ENCODE data around the gene SP3.

SP3 gene

GRCh38 chr2:173979751-173980351, 14.7 kb upstream of the SP3 start:
- TF ChIP-seq CTCF (IDR thresholded peaks at IDR 0.05; ENCODE audit: borderline replicate concordance, extremely low read depth, low read length, poor library complexity, severe bottlenecking) = no peak
- no peak for TF ChIP-seq EZH2 (IDR thresholded peaks at IDR 0.05; ENCODE audit: borderline replicate concordance, low read depth, low read length, severe bottlenecking)
- no peak overlapping the region for H3K9ac ChIP-seq (ENCODE audit: low read depth, low read length)
- no peak for ATAC-seq (ENCODE audit: insufficient read depth, low read depth)
- no peak for DNase-seq
- H3K79me2 ChIP-seq (ENCODE audit: insufficient read depth, low read length) = no peaks in the 10 kb centered on the region
- no peaks in the 10 kb centered on the region for H3K27me3 ChIP-seq (ENCODE audit: insufficient read depth, low read length, poor library complexity)
- H3K36me3 ChIP-seq (ENCODE audit: insufficient read depth, low read length) = no peaks in the 10 kb centered on the region
- H2AFZ ChIP-seq (ENCODE audit: low read depth, low read length) = no peak overlapping the region
- H4K20me1 ChIP-seq (ENCODE audit: insufficient read depth, low read length) = no peaks in the 10 kb centered on the region
- no peaks in the 10 kb centered on the region for H3K9me3 ChIP-seq (ENCODE audit: insufficient read depth, low read length, severe bottlenecking)
- no peak overlapping the region for H3K27ac ChIP-seq (ENCODE audit: low read length)
- no peak overlapping the region for H3K4me2 ChIP-seq (ENCODE audit: insufficient read depth, low read length)
- no peak overlapping the region for H3K4me3 ChIP-seq (ENCODE audit: low read depth in 1 of 2, low read length in 2 of 2)
- no peaks in the 10 kb centered on the region for H3K4me1 ChIP-seq (ENCODE audit: insufficient read depth, low read length)

- Histone ChIP-seq H3K9me3 (ENCODE audit: insufficient read depth, low read length, severe bottlenecking) (no peaks in the 10 kb centered on the region), H3K9ac (ENCODE audit: low read depth, low read length) (no peak overlapping the region), H3K4me1 (ENCODE audit: insufficient read depth, low read length) (no peaks in the 10 kb centered on the region), H3K27me3 (ENCODE audit: insufficient read depth, low read length, poor library complexity) (no peaks in the 10 kb centered on the region), H3K4me3 (ENCODE audit: low read depth in 1 of 2, low read length in 2 of 2) (no peak overlapping the region), H3K4me2 (ENCODE audit: insufficient read depth, low read length) (no peak overlapping the region), H2AFZ (ENCODE audit: low read depth, low read length) (no peak overlapping the region), H3K79me2 (ENCODE audit: insufficient read depth, low read length) (no peaks in the 10 kb centered on the region), H4K20me1 (ENCODE audit: insufficient read depth, low read length) (no peaks in the 10 kb centered on the region), H3K27ac (ENCODE audit: low read length) (no peak overlapping the region), H3K36me3 (ENCODE audit: insufficient read depth, low read length) (no peaks in the 10 kb centered on the region)
- TF ChIP-seq EZH2 (IDR thresholded peaks at IDR 0.05; ENCODE audit: borderline replicate concordance, low read depth, low read length, severe bottlenecking) (no peak), CTCF (IDR thresholded peaks at IDR 0.05; ENCODE audit: borderline replicate concordance, extremely low read depth, low read length, poor library complexity, severe bottlenecking) (no peak)
- ATAC-seq (ENCODE audit: insufficient read depth, low read depth) (no peak), DNase-seq (no peak)
These were observed 13.3 kb upstream of the SP3 start for GRCh38 chr2:173978447-173978846.

- Histone ChIP-seq H3K27me3 (ENCODE audit: insufficient read depth, low read length, poor library complexity) (no peaks in the 10 kb centered on the region), H2AFZ (ENCODE audit: low read depth, low read length) (no peak overlapping the region), H3K9ac (ENCODE audit: low read depth, low read length) (no peak overlapping the region), H3K27ac (ENCODE audit: low read length) (no peak overlapping the region), H3K4me3 (ENCODE audit: low read depth in 1 of 2, low read length in 2 of 2) (no peak overlapping the region), H4K20me1 (ENCODE audit: insufficient read depth, low read length) (no peaks in the 10 kb centered on the region), H3K9me3 (ENCODE audit: insufficient read depth, low read length, severe bottlenecking) (no peaks in the 10 kb centered on the region), H3K36me3 (ENCODE audit: insufficient read depth, low read length) (no peaks in the 10 kb centered on the region), H3K79me2 (ENCODE audit: insufficient read depth, low read length) (no peaks in the 10 kb centered on the region), H3K4me1 (ENCODE audit: insufficient read depth, low read length) (no peaks in the 10 kb centered on the region), H3K4me2 (ENCODE audit: insufficient read depth, low read length) (no peak overlapping the region)
- TF ChIP-seq EZH2 (IDR thresholded peaks at IDR 0.05; ENCODE audit: borderline replicate concordance, low read depth, low read length, severe bottlenecking) (no peak), CTCF (IDR thresholded peaks at IDR 0.05; ENCODE audit: borderline replicate concordance, extremely low read depth, low read length, poor library complexity, severe bottlenecking) (no peak)
- DNase-seq = no peak
- no peak for ATAC-seq (ENCODE audit: insufficient read depth, low read depth)
These were observed 7.5 kb upstream of the SP3 start for GRCh38 chr2:173972636-173973035.

All from DND-41 (cell line).